ENCODE data around the gene TBATA. TPM values are rescaled to one million over a fixed set of nuclear protein-coding genes. Genes with fewer than 3 reads are reported as not detected.

The TBATA gene
- total RNA-seq, 3 donors from 2014 or later: not detected

DNA sequence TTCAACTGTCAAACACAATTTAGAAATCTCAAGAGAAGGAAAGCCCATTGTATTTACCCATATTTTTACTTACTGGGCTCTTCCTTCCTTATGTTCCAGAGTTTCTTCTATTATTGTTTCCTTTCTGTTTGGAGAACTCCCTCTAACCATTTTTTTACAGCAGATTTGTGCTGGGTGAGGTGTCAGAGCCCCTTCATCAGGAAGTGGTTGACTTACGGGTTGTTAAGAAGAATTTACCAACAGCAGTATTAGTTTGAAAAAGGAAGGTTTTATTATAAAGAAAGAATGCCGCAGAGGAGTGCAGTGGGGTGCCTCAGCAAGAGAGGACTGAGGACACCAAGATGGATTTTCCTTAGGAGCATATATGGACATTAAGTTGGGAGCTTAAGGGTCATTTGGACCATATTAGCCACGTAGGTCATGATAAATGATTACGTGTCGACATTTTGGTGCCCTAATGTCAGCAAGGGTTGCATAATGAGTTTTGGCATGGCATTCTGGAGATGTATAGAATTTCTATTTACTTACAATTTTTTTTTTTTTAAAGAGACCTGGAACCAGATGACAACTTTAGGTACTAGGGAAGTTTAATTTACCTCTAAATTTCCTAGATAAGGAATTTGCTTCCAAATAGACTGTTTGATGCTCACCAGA is 6.3 kb upstream of the TBATA start:
- Histone ChIP-seq H3K36me3 (no peaks in the 10 kb centered on the region), H3K4me3 (no peak overlapping the region), H3K27me3 (no peaks in the 10 kb centered on the region), H3K27ac (no peak overlapping the region), H3K9me3 (no peaks in the 10 kb centered on the region), H3K4me1 (no peaks in the 10 kb centered on the region)
- TF ChIP-seq POLR2A (IDR thresholded peaks at IDR 0.05) (no peak), POLR2AphosphoS5 (IDR thresholded peaks at IDR 0.05) (no peak)
- TF ChIP-seq, protein P1, sequence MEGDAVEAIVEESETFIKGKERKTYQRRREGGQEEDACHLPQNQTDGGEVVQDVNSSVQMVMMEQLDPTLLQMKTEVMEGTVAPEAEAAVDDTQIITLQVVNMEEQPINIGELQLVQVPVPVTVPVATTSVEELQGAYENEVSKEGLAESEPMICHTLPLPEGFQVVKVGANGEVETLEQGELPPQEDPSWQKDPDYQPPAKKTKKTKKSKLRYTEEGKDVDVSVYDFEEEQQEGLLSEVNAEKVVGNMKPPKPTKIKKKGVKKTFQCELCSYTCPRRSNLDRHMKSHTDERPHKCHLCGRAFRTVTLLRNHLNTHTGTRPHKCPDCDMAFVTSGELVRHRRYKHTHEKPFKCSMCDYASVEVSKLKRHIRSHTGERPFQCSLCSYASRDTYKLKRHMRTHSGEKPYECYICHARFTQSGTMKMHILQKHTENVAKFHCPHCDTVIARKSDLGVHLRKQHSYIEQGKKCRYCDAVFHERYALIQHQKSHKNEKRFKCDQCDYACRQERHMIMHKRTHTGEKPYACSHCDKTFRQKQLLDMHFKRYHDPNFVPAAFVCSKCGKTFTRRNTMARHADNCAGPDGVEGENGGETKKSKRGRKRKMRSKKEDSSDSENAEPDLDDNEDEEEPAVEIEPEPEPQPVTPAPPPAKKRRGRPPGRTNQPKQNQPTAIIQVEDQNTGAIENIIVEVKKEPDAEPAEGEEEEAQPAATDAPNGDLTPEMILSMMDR (IDR thresholded peaks at IDR 0.05): no peak
- no peak for DNase-seq (ENCODE audit: low spot score in 2 of 2)
- intact Hi-C loops (cut with DNase I; ENCODE audit: low total_unique reads): loop anchor here (5.0 kb wide), 1 partner anchor 534 kb away; no protein-coding TSS in a partner anchor

DNA sequence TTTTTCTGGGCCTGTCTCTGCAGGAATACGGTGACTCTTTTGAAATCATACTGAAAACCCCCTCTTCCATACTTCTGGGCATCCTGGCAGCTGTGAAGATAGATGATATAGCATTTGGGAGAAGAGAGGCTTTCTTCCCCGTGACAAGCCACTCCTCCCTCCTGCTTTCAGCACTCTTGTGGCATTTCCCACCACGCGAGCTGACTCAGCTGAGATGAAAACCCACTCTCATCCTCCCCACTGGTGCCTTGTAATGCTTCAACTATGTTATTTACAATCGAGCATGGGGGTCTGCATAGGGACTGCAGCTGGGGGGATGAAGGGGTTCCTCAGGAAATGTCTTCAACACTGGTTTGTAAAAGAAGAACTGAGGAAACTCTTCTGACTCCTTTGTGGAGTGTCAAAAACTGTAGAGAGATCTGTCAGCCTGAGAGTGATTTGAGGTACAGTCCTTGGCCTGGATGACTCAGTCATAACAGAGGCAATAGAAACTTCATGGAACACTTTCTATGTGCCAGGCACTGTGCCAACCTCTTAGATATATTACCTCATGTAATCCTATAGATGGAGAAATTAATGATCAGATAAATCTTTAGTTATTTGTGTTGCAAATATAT is 1.7 kb upstream of the TBATA start:
- no peaks in the 10 kb centered on the region for H3K4me1 ChIP-seq
- peaks cover 0 to 4% of the 10 kb centered on the region in 2 donors for H3K27me3 ChIP-seq
- DNase-seq (ENCODE audit: low spot score in 2 of 2): no peak
- no peak overlapping the region for H3K27ac ChIP-seq
- intact Hi-C loops (cut with DNase I; ENCODE audit: low total_unique reads): no loop called here
- no peaks in the 10 kb centered on the region for H3K9me3 ChIP-seq
- TF ChIP-seq POLR2AphosphoS5 (IDR thresholded peaks at IDR 0.05) (no peak), POLR2A (IDR thresholded peaks at IDR 0.05) (no peak)
- TF ChIP-seq, protein P1 (IDR thresholded peaks at IDR 0.05): no peak
- no peaks in the 10 kb centered on the region for H3K36me3 ChIP-seq
- no peak overlapping the region for H3K4me3 ChIP-seq

DNA sequence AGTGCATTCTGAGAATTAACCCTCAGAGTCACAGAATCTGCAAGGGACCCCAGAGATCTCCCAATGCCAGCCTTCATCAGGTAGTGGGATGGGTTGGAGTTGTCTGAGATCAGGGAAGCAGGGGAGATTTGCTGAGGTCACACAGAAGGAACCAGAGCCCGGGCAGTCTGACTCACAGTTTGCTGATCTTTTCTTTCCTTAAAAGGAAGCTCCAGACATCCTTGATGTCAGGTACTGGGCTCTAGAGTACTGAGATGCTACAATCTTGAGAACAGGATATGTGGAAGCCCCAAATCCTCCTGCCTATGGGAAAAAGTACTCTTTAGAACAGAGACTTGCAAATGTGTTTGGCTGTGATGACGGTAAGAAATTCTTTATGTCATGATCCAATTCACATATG is 706 bp downstream of the TBATA start:
- Histone ChIP-seq H3K4me1 (no peaks in the 10 kb centered on the region), H3K9me3 (no peaks in the 10 kb centered on the region), H3K27ac (no peak overlapping the region), H3K27me3 (peaks cover 0 to 4% of the 10 kb centered on the region in 2 donors), H3K36me3 (no peaks in the 10 kb centered on the region), H3K4me3 (no peak overlapping the region)
- TF ChIP-seq POLR2A (IDR thresholded peaks at IDR 0.05) (no peak), POLR2AphosphoS5 (IDR thresholded peaks at IDR 0.05) (no peak)
- TF ChIP-seq, protein P1 (IDR thresholded peaks at IDR 0.05): no peak
- no peak for DNase-seq (ENCODE audit: low spot score in 2 of 2)
- intact Hi-C loops (cut with DNase I; ENCODE audit: low total_unique reads): loop anchor here (5.0 kb wide), 1 partner anchor 967 kb away; no protein-coding TSS in a partner anchor

DNA sequence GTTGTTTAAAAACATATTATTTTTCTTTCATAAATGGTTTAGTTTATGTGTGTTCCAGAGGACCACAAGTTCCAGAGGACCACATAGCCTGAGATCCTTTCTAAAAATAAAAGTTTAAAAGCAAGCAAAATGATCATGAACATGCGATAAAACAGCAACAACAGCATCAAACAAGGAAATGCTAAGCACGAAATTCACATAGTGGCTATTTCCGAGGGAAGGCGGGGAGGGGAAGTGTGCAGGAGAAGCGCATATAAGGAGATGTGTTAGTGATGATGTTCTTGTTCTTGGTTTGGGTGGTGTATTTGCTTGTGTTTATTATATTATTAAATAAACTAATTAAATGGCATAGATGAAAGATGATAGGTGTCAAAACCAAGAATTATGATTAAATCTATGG is 1.2 kb downstream of the TBATA start:
- TF ChIP-seq POLR2AphosphoS5 (IDR thresholded peaks at IDR 0.05) (no peak), POLR2A (IDR thresholded peaks at IDR 0.05) (no peak)
- intact Hi-C loops (cut with DNase I; ENCODE audit: low total_unique reads): loop anchor here (5.0 kb wide), 1 partner anchor 967 kb away; no protein-coding TSS in a partner anchor
- no peak for DNase-seq (ENCODE audit: low spot score in 2 of 2)

DNA sequence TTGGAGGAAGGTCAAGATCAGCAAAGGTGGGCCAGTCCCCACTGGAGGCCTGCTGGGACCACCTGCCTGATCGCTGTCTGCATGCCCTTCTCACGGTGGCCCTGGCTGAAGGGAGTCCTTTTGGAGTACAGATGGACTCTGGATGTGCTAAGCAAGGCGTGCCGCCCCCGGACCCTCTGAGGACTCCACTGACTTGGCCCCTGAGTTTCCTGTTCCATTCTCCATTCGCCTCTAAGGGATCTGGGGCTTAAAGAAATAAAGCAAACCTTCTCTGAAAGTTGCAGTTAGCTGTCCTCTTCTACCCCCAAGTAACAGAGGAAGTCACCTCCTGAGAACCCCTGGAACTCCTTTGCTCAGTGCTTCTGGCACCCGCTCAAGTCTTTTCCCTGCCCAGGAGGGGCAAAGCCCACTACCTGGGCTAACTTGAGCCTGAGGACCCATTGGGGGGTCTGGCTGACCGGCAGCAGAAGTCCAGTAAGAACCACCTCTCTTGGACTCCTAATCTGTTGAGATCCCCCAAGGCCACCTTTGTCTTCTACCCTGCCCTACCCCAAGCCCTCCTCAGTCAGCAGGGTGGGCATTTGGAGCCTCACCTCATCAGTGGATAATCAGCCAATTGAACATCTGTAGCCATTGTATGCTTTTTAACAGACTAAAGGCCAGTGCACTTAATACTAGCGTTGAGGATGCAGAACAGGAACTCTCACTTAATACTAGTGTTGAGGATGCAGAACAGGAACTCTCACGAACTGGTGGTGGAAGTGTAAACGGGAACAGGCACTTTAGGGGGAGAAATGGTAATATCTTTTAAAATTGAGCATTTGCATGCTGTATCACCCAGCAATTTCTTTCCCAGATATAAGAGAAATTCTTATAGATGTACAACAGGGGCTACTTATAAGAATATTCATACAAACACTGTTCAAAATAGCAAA is 2.2 kb downstream of the TBATA start:
- DNase-seq (ENCODE audit: low spot score in 2 of 2): no peak
- intact Hi-C loops (cut with DNase I; ENCODE audit: low total_unique reads): loop anchor here (5.0 kb wide), 1 partner anchor 966 kb away; no protein-coding TSS in a partner anchor
- TF ChIP-seq POLR2A (IDR thresholded peaks at IDR 0.05): no peak
- TF ChIP-seq, protein P1 (IDR thresholded peaks at IDR 0.05): no peak
- no peak for TF ChIP-seq POLR2AphosphoS5 (IDR thresholded peaks at IDR 0.05)
- Histone ChIP-seq H3K9me3 (no peaks in the 10 kb centered on the region), H3K27me3 (peaks cover 0 to 4% of the 10 kb centered on the region in 2 donors), H3K4me1 (no peaks in the 10 kb centered on the region), H3K4me3 (no peak overlapping the region), H3K36me3 (no peaks in the 10 kb centered on the region), H3K27ac (no peak overlapping the region)

More for the DNA sequence above, 1.2 kb downstream of the TBATA start:
- no peaks in the 10 kb centered on the region for H3K36me3 ChIP-seq
- no peak overlapping the region for H3K4me3 ChIP-seq
- peaks cover 0 to 4% of the 10 kb centered on the region in 2 donors for H3K27me3 ChIP-seq
- no peaks in the 10 kb centered on the region for H3K4me1 ChIP-seq
- no peaks in the 10 kb centered on the region for H3K9me3 ChIP-seq
- no peak overlapping the region for H3K27ac ChIP-seq
